ENCODE measurements around the gene ZNF341.

ZNF341 gene

GRCh38 chr20:33687993-33688937 is 43.5 kb upstream of the ZNF341 start:
- no peak for DNase-seq (ENCODE audit: low read depth)
- TF ChIP-seq, protein P1, sequence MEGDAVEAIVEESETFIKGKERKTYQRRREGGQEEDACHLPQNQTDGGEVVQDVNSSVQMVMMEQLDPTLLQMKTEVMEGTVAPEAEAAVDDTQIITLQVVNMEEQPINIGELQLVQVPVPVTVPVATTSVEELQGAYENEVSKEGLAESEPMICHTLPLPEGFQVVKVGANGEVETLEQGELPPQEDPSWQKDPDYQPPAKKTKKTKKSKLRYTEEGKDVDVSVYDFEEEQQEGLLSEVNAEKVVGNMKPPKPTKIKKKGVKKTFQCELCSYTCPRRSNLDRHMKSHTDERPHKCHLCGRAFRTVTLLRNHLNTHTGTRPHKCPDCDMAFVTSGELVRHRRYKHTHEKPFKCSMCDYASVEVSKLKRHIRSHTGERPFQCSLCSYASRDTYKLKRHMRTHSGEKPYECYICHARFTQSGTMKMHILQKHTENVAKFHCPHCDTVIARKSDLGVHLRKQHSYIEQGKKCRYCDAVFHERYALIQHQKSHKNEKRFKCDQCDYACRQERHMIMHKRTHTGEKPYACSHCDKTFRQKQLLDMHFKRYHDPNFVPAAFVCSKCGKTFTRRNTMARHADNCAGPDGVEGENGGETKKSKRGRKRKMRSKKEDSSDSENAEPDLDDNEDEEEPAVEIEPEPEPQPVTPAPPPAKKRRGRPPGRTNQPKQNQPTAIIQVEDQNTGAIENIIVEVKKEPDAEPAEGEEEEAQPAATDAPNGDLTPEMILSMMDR (IDR thresholded peaks at IDR 0.05; ENCODE audit: insufficient read depth, low read depth, low read length, missing control alignments): no peak

DNA sequence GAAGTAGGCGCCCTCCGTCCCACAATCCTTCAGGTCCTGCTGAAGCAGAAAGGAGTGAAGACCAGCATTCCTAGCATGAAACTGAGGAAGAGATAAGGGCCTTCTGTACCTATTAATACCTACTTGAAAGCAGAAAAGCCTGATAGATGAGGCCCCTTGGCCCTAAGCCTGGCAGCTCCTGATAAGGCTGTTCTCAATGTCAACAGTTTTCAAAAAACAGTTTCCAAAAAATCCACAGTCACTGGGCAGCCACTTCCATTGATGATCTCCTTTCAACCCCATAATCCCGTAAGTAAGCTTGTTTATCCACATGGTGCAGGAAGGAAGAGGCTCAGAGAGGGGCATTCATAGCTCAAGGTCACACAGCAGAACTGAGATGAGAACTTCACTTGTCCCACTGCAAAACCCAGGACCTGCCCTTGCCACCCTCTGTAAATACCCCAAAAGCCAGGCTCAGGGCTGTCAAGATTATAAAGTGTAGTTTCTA is 42.8 kb upstream of the ZNF341 start:
- no peak overlapping the region for H3K4me3 ChIP-seq (ENCODE audit: low read depth, low read length)
- DNase-seq (ENCODE audit: low read depth): no peak
- TF ChIP-seq, protein P1 (IDR thresholded peaks at IDR 0.05; ENCODE audit: insufficient read depth, low read depth, low read length, missing control alignments): no peak

More at GRCh38 chr20:33687993-33688937, 43.5 kb upstream of the ZNF341 start:
- no peak overlapping the region for H3K4me3 ChIP-seq (ENCODE audit: low read depth, low read length)

DNA sequence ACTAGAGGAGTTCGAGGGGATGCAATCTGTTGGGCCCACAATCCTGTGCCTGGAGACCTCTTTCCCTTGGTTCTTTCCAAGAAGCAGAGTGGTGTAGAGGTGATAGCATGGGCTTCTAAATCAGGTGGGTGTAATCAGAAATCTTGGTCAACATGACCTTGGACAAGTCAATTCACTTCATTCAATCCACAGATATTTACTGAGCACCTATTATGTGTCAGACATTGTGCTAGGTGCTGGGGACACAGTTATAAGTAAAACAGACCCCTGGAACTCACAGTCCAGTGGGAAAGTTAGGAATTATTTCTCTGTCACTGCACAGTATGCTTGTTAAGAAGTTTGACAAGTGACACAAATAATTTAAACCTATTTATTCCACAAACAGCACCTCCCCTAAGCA is 42.3 kb upstream of the ZNF341 start:
- no peak for DNase-seq (ENCODE audit: low read depth)
- no peak overlapping the region for H3K4me3 ChIP-seq (ENCODE audit: low read depth, low read length)
- TF ChIP-seq, protein P1 (IDR thresholded peaks at IDR 0.05; ENCODE audit: insufficient read depth, low read depth, low read length, missing control alignments): no peak

DNA sequence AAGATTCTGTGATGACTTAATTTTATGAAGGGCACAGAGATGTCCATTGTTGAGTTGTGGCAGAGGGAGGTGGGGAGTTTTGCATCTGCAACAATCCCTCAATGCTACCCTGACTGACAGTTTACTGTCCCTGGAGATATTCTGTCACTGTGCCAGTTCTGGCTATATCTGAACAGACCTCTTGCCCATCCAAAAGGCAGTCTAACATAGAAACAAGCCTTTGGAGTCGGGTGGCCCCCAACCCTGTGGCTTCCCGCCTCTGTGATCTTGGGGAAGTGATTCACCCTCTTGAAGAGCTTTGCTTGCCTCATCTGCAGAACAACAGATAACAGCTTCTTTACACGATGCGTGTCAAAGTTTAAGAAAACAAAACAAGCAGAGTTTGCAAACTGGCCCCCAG is 41.8 kb upstream of the ZNF341 start:
- DNase-seq (ENCODE audit: low read depth): no peak
- H3K4me3 ChIP-seq (ENCODE audit: low read depth, low read length): no peak overlapping the region
- TF ChIP-seq, protein P1 (IDR thresholded peaks at IDR 0.05; ENCODE audit: insufficient read depth, low read depth, low read length, missing control alignments): no peak

- no peak overlapping the region for H3K4me3 ChIP-seq (ENCODE audit: low read depth, low read length)
- TF ChIP-seq, protein P1 (IDR thresholded peaks at IDR 0.05; ENCODE audit: insufficient read depth, low read depth, low read length, missing control alignments): no peak
- DNase-seq (ENCODE audit: low read depth): no peak
Observed at GRCh38 chr20:33693289-33693688, 38.5 kb upstream of the ZNF341 start.

GRCh38 chr20:33693741-33694638 is 37.8 kb upstream of the ZNF341 start:
- no peak overlapping the region for H3K4me3 ChIP-seq (ENCODE audit: low read depth, low read length)
- TF ChIP-seq, protein P1 (IDR thresholded peaks at IDR 0.05; ENCODE audit: insufficient read depth, low read depth, low read length, missing control alignments): no peak
- no peak for DNase-seq (ENCODE audit: low read depth)
